Measurements from ENCODE around the gene SLC22A23. TPM values are rescaled to one million over a fixed set of nuclear protein-coding genes. Genes with fewer than 3 reads are reported as not detected.

Gene SLC22A23
- total RNA-seq, 2 experiments from 2014 or later, result 0.90 to 1.0 TPM

GRCh38 chr6:3433005-3433404, 23.8 kb downstream of the SLC22A23 start:
- intact Hi-C loops (cut with micrococcal nuclease), result no loop called here
- no peak for DNase-seq
- Mint-ChIP-seq H3K27me3 (no peaks in the 10 kb centered on the region), H3K4me1 (ENCODE audit: low read depth) (no peaks in the 10 kb centered on the region), H3K27ac (no peak overlapping the region), H3K4me3 (no peak overlapping the region), H3K36me3 (peaks cover 2% of the 10 kb centered on the region), H3K9me3 (no peaks in the 10 kb centered on the region)
- CTCF ChIA-PET, result interaction anchor here (0.8 kb wide), 1 partner anchor 20 kb away, joined by 3 read pairs; no protein-coding TSS in a partner anchor
- POLR2A ChIA-PET, result no interaction called here

GRCh38 chr6:3432416-3432815, 24.4 kb downstream of the SLC22A23 start:
- ChIA-PET CTCF (interaction anchor here (0.8 to 1.5 kb wide), 2 partner anchors 19 to 22 kb away, joined by 3 read pairs; no protein-coding TSS in a partner anchor), POLR2A (no interaction called here)
- Mint-ChIP-seq H3K27me3 (no peaks in the 10 kb centered on the region), H3K4me1 (ENCODE audit: low read depth) (no peaks in the 10 kb centered on the region), H3K36me3 (no peaks in the 10 kb centered on the region), H3K9me3 (no peaks in the 10 kb centered on the region), H3K4me3 (no peak overlapping the region), H3K27ac (no peak overlapping the region)
- intact Hi-C loops (cut with micrococcal nuclease), result no loop called here
- no peak for DNase-seq

GRCh38 chr6:3431994-3432393, 24.9 kb downstream of the SLC22A23 start:
- ChIA-PET POLR2A (no interaction called here), CTCF (interaction anchor here (0.9 to 1.5 kb wide), 3 partner anchors 21 to 152 kb away, joined by 3 to 4 read pairs (median 3); no protein-coding TSS in a partner anchor)
- Mint-ChIP-seq H3K27ac (no peak overlapping the region), H3K4me1 (ENCODE audit: low read depth) (no peaks in the 10 kb centered on the region), H3K27me3 (no peaks in the 10 kb centered on the region), H3K9me3 (no peaks in the 10 kb centered on the region), H3K36me3 (no peaks in the 10 kb centered on the region), H3K4me3 (no peak overlapping the region)
- no peak for DNase-seq
- intact Hi-C loops (cut with micrococcal nuclease), result no loop called here

GRCh38 chr6:3429211-3429610, 27.6 kb downstream of the SLC22A23 start:
- intact Hi-C loops (cut with micrococcal nuclease), result no loop called here
- Mint-ChIP-seq H3K36me3 (no peaks in the 10 kb centered on the region), H3K4me1 (ENCODE audit: low read depth) (no peaks in the 10 kb centered on the region), H3K27ac (no peak overlapping the region), H3K9me3 (no peaks in the 10 kb centered on the region), H3K27me3 (no peaks in the 10 kb centered on the region), H3K4me3 (no peak overlapping the region)
- ChIA-PET CTCF (no interaction called here), POLR2A (no interaction called here)
- DNase-seq, result no peak

DNA sequence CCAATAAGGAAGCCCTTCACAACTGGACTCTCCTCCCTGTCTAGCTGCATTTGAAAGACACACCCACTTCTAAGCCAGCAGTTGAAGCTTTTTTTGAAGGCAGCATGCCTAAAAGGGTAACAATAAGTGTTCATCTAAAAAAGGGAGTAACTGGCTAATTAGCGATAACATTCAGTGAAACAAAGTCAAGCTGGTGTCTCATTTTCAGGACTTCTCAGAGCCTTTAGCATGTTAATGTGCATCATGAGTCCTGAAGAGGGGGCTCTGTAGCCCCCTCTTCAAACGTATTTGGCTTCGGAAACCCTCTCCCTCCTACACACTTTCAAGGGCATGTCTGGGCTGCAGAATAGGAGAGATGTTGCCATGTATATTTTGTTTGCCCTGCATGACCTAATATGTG, 28.1 kb downstream of the SLC22A23 start:
- no peak for DNase-seq
- Mint-ChIP-seq H3K27me3 (no peaks in the 10 kb centered on the region), H3K9me3 (no peaks in the 10 kb centered on the region), H3K4me1 (ENCODE audit: low read depth) (no peaks in the 10 kb centered on the region), H3K36me3 (no peaks in the 10 kb centered on the region), H3K4me3 (no peak overlapping the region), H3K27ac (no peak overlapping the region)
- ChIA-PET CTCF (no interaction called here), POLR2A (no interaction called here)
- intact Hi-C loops (cut with micrococcal nuclease), result no loop called here

GRCh38 chr6:3428247-3428646, 28.6 kb downstream of the SLC22A23 start:
- no peak overlapping the region for H3K27ac Mint-ChIP-seq
- POLR2A ChIA-PET, result no interaction called here

GRCh38 chr6:3427687-3428085, 29.2 kb downstream of the SLC22A23 start:
- Mint-ChIP-seq H3K27ac (no peak overlapping the region), H3K36me3 (no peaks in the 10 kb centered on the region), H3K27me3 (no peaks in the 10 kb centered on the region), H3K4me1 (ENCODE audit: low read depth) (peaks cover 2% of the 10 kb centered on the region), H3K4me3 (no peak overlapping the region), H3K9me3 (no peaks in the 10 kb centered on the region)
- no peak for DNase-seq
- intact Hi-C loops (cut with micrococcal nuclease), result no loop called here
- CTCF ChIA-PET, result no interaction called here
- POLR2A ChIA-PET, result no interaction called here

More at GRCh38 chr6:3428247-3428646, 28.6 kb downstream of the SLC22A23 start:
- Mint-ChIP-seq H3K4me3 (no peak overlapping the region), H3K36me3 (no peaks in the 10 kb centered on the region), H3K4me1 (ENCODE audit: low read depth) (no peaks in the 10 kb centered on the region), H3K27me3 (no peaks in the 10 kb centered on the region), H3K9me3 (no peaks in the 10 kb centered on the region)
- intact Hi-C loops (cut with micrococcal nuclease), result no loop called here
- CTCF ChIA-PET, result no interaction called here
- no peak for DNase-seq

- no peaks in the 10 kb centered on the region for H3K27me3 Mint-ChIP-seq
- H3K4me3 Mint-ChIP-seq, result no peak overlapping the region
- H3K9me3 Mint-ChIP-seq, result no peaks in the 10 kb centered on the region
- no peak for DNase-seq
- no peaks in the 10 kb centered on the region for H3K36me3 Mint-ChIP-seq
- POLR2A ChIA-PET, result no interaction called here
- no peak overlapping the region for H3K27ac Mint-ChIP-seq
- intact Hi-C loops (cut with micrococcal nuclease), result no loop called here
- CTCF ChIA-PET, result no interaction called here
- H3K4me1 Mint-ChIP-seq (ENCODE audit: low read depth), result peaks cover 2% of the 10 kb centered on the region
These were observed 29.7 kb downstream of the SLC22A23 start for GRCh38 chr6:3426927-3427686.

GRCh38 chr6:3426091-3426926, 30.5 kb downstream of the SLC22A23 start:
- no peaks in the 10 kb centered on the region for H3K36me3 Mint-ChIP-seq
- H3K4me3 Mint-ChIP-seq, result no peak overlapping the region
- no peaks in the 10 kb centered on the region for H3K9me3 Mint-ChIP-seq
- H3K27ac Mint-ChIP-seq, result no peak overlapping the region
- DNase-seq, result no peak
- CTCF ChIA-PET, result no interaction called here
- POLR2A ChIA-PET, result no interaction called here
- peaks cover 2% of the 10 kb centered on the region for H3K4me1 Mint-ChIP-seq (ENCODE audit: low read depth)
- intact Hi-C loops (cut with micrococcal nuclease), result no loop called here
- no peaks in the 10 kb centered on the region for H3K27me3 Mint-ChIP-seq

DNA sequence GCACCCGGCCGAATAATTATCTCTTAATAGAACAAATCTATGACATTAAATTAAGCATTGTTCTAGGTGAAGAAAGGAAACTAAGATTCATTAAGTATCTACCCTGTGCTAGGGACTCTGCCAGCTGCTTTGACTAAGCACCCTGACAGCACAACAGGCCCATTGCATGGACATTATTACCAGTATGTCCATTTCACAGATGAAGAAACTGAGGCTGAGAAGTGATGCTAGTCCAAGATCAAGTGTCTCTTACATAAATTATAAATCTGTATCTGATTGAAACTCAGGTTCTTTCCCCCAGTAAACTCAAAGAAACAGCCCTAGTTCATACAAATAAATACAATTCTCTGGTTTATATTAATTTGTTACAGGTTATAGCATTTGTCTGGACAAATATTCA, 31.3 kb downstream of the SLC22A23 start:
- intact Hi-C loops (cut with micrococcal nuclease), result no loop called here
- POLR2A ChIA-PET, result no interaction called here
- Mint-ChIP-seq H3K4me3 (no peak overlapping the region), H3K4me1 (ENCODE audit: low read depth) (peaks cover 2% of the 10 kb centered on the region), H3K36me3 (no peaks in the 10 kb centered on the region), H3K27me3 (no peaks in the 10 kb centered on the region), H3K9me3 (no peaks in the 10 kb centered on the region), H3K27ac (no peak overlapping the region)
- DNase-seq, result no peak
- CTCF ChIA-PET, result no interaction called here

DNA sequence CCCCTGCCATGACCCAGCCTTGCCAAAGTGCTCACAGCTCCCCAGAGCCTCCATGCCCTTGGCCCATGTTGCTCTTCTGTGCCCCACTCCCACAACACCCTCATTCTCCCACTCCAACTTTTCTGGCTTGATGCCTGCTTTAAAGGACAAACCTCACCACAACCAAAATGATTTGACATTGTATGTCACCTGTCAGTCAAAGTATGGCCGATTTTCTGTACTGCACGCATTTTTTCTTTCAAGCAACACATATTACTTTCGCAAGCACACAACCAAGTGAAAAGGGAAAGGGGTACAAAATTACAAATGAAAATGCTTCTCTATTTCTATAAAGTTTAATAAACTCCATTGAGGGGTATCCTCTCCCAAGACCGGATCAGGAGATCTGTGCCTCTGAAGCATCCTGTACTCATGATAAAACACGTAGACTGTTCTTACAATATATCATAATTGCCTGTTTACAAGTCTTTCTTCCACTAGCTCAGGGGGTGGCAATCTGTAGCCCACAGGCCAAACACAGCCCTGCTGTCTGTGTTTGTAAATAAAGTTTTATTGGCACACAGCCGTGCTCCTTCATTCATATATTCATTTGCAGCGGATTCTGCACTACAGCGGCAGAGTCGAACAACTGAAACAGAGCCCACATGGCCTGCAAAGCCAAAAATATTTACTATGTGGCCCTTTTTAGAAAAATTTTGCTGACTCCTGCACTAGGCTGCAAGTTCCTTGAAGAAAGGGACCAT, 32.5 kb downstream of the SLC22A23 start:
- DNase-seq, result no peak
- Mint-ChIP-seq H3K9me3 (no peaks in the 10 kb centered on the region), H3K27ac (no peak overlapping the region), H3K27me3 (no peaks in the 10 kb centered on the region), H3K36me3 (no peaks in the 10 kb centered on the region), H3K4me3 (no peak overlapping the region), H3K4me1 (ENCODE audit: low read depth) (peaks cover 2% of the 10 kb centered on the region)
- CTCF ChIA-PET, result no interaction called here
- intact Hi-C loops (cut with micrococcal nuclease), result no loop called here
- POLR2A ChIA-PET, result no interaction called here

DNA sequence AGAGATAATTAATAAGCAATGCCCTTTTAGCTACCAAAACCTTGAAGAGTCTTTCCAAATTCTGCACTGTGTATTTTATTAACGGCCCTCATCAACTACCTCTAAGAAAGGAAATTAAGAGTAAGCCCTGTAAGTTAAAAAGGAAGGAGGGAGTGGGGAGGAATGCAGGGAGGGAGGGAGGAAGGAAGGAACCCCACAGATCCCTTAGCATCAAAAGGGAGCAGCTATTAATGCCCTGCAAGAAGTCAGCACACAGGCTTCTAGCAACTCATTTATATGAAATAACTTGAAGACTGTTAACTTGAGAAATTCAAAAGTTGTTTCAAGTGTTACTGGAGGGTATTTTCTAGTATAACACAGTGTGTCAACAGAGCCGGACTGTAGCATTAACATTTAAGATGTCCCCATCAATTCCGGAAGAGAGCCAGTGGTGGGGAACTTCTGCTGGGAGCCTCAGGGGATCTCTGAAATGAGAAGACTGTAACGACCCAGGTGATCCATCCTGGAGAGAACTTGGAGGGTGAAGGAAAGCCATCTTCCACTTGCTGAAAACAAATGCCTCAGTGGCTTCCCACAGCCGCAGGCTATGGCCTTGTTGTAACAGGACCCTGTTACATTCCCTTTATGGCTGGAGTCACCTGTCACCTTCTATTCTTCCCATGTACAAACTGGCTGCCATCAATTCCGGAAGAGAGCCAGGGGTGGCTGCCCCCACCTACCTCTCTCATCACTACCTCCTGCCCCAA, 33.2 kb downstream of the SLC22A23 start:
- no peaks in the 10 kb centered on the region for H3K9me3 Mint-ChIP-seq
- CTCF ChIA-PET, result no interaction called here
- no peak overlapping the region for H3K27ac Mint-ChIP-seq
- POLR2A ChIA-PET, result no interaction called here
- DNase-seq, result no peak
- intact Hi-C loops (cut with micrococcal nuclease), result no loop called here
- H3K4me1 Mint-ChIP-seq (ENCODE audit: low read depth), result peaks cover 2% of the 10 kb centered on the region
- no peak overlapping the region for H3K4me3 Mint-ChIP-seq
- H3K36me3 Mint-ChIP-seq, result no peaks in the 10 kb centered on the region
- no peaks in the 10 kb centered on the region for H3K27me3 Mint-ChIP-seq

Data from activated CD4-positive, alpha-beta memory T cell treated with anti-CD3 and anti-CD28 coated beads for 36 hours (primary cell).